Right renal cortex interstitium (tissue), 3 donors: Measurements from ENCODE around the gene PCNP. TPM values are rescaled to one million over a fixed set of nuclear protein-coding genes. Genes with fewer than 3 reads are reported as not detected.
A peak's percentile ranks its signal among the peaks of the same experiment; 100 is the strongest.
"Not testable (repeated sequence)": the region's sequence is repeated elsewhere in the genome, so short reads cannot be mapped to it uniquely, and the experiment has no call there.

ENCODE experiments used
- DNase-seq, 3 donors: peaks; one replicate each; pipeline ENCODE4 v3.0.0-alpha.2; 2013; ENCODE audit warnings: low read depth in 3 of 3, low spot score in 2 of 3
- polyA plus RNA-seq, 3 donors: library from polyadenylated mRNA; unstranded; fragments of 120-200 nt; gene quantifications; one replicate each; pipeline ENCODE4 v1.2.1, GENCODE V29; 2013; ENCODE audit not compliant: insufficient read length in 3 of 3

Gene PCNP
- polyA plus RNA-seq, 3 donors = 201 to 231 (median 227) TPM

DNA sequence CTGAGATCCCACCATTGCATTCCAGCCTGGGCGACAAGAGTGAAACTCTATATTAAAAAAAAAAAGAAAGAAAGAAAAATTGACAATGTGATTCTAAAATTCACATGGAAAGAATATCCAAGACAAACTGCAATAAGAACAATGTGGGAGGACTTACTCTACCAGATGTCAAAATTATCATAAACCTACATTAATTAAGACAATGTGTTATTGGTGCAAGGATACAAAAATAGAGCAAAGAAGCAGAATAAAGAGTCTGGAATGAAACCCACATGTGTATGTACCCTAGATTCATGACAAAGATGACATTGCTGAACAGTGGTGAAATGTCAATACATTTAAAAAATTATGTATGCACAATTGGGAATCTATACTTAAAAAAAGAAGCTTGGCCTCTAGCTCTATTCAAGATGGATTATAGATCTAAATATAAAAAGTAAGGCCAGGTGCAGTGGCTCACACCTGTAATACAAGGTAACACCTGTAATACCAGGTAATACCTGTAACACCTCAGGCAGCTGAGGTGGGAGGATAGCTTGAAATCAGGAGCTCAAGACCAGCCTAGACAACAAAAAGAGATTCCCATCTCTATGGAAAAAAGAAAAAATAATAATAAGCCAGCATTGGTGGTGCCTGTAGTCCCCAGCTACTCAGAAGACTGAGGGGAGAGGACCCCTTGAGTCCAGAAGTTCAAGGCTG, 57.3 kb downstream of the PCNP start:
- DNase-seq = no peak

DNA sequence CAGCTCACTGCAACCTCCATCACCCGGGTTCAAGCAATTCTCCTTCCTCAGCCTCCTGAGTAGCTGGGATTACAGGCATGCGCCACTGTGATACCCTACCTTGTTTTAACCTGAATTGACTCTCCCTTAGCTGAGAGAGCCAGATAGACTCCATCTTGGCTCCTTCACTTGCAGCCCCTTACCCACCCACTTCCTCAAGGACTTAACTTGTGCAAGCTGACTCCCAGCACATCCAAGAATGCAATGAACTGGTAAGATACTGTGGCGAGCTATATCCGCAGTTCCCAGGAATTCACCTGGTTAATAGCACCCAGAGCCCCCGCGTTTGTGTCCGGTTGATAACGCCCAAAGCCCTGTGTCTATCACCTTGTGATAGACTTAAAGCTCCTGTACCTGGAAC, 58.0 kb downstream of the PCNP start:
- DNase-seq = not testable (repeated sequence)

DNA sequence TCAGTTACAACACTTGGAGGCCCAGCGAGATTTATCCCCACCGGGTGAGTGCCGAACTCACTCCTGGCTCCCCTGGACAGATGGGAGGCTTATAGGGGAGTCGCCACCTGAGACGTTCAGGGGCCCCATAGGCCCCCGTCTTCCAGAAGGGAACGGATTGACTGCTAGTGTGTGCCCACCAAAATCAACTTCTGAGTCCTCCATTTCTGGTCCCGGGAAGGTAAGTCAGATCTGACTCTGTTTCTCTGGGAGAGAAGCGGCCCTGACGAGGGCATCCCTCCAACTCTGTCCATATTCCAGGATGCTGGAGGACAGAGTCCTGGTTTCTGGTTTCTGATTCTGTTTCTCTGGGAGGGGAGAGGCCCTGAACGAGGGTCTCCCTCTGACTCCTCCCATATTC, 58.6 kb downstream of the PCNP start:
- DNase-seq = no peak

DNA sequence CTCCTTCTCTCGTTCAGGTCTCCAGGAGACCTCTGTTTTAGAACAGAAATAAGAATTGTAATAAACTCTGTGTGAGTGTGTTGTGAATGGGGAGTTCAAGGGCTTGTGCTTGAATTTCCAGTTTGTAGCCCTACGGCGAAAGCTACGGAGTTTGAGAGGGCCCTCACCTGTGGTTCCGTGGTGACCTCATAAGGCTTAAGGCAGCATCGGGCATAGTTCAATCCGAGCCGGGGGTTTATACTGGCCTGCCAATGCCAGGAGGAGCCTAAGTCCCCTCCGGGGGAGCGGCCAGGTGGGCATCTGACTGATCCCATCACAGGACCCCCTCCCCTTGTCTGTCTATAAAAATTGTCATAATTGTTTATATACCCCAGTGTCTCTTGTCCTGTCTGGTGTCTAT, 59.2 kb downstream of the PCNP start:
- no peak for DNase-seq

DNA sequence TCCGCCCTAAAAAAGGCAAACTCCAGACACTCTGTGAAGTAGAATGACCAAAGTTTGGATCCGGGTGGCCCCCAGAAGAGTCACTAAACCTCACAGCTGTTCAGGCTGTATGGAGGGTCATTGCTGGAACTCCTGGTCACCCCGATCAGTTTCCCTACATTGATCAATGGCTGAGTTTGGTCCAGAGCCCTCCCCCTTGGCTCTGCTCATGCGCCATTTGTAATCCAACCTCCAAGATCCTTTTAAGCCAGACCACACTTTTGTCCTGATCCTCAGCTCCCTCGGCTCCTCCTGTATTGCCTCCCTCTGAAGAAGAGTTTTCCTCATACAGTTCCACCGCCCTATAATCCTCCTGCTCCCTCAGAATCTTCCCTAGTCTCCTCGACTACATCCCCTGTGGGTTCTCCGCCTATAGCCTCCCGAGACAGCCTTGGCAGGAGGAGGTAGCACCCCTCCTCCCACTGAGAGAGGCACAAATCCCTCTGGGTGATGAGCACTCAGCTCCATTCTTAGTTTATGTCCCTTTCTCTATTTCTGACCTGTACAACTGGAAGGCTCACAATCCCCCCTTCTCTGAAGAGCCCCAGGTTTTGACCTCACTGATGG, 60.7 kb downstream of the PCNP start:
- no peak for DNase-seq

DNA sequence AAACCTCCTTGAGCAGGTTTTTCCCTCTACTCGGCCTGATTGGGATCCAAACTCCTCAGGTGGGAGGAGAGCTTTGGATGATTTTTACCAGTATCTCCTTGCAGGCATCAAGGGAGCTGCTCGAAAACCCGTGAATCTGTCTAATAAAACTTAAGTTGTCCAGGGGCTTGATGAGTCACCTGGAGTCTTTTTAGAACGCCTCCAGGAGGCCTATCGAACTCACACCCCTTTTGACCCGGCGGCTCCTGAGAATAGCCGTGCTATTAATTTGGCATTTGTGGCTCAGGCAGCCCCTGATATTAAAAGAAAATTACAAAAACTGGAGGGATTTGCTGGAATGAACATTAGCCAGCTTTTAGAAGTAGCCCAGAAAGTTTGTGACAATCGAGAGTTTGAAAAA, 61.4 kb downstream of the PCNP start:
- no peak for DNase-seq

DNA sequence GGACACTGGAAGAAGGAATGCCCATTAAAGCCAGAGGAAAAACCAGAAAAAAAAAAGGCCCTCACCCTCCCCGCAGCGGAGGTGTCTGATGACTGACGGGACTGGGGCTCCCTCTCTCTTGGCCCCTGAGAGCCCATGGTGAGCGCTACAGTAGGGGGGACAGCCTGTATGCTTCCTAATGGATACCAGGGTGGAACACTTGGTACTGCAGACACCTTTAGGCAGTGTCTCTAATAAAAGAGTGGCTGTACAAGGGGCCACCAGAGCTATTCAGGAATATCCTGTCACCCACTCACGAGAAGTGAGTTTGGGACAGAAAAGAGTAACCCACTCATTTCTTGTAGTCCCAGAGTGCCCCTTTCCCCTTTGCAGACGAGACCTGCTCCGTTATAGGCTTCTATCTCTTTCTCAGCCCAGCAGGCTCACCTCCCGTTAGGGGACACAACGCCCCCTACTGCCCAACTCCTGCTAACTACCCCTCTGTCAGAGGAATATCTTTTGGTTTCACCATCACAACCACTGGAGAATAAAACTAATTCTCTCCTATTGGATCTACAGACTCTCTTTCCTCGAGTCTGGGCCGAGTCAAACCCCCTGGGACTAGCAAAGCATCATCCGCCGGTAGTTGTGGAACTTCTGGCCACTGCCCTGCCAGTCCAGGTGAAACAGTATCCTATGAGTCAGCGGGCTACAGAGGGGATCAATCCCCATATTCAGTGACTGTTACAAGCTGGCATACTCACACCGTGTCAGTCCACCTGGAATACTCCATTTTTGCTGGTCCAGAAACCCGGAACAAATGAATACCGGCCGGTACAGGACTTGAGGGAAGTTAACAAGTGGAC, 62.2 kb downstream of the PCNP start:
- peak in 2 of 3 donors; percentile 2 to 16 for DNase-seq

DNA sequence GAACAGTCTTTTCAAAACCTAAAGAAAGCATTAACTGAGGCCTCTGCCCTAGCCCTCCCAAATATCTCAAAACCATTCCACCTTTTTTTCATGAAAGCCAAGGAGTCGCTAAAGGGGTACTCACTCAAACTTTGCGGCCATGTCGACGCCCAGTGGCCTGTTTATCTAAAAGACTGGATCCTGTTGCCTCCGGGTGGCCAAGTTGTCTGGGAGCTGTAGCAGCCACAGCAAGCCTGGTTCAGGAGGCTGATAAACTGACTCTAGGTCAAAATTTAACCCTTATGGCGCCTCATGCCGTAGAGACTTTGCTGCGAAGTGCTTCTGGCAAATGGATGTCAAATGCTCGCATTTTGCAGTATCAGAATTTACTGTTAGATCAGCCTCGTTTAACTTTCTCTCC, 63.5 kb downstream of the PCNP start:
- DNase-seq = no peak

DNA sequence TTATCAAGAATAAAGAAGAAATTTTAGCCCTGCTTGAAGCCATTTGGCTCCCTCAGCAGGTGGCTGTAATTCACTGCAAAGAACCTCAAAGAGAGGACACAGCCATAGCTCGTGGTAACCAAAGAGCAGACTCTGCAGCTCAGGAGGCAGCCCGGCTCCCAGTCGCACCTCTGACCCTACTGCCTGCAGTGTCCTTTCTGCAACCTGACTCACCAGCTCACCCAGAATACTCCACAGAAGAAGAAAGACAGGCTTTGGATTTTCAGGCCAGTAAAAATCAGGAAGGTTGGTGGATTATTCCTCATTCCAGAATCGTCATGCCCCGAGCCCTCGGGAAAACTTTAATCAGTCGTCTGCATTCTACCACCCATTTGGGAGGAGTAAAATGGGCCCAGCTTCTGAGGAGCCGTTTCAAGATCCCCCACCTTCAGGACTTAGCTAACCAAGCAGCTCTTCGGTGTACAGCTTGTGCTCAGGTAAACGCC, 64.3 kb downstream of the PCNP start:
- DNase-seq = no peak

DNA sequence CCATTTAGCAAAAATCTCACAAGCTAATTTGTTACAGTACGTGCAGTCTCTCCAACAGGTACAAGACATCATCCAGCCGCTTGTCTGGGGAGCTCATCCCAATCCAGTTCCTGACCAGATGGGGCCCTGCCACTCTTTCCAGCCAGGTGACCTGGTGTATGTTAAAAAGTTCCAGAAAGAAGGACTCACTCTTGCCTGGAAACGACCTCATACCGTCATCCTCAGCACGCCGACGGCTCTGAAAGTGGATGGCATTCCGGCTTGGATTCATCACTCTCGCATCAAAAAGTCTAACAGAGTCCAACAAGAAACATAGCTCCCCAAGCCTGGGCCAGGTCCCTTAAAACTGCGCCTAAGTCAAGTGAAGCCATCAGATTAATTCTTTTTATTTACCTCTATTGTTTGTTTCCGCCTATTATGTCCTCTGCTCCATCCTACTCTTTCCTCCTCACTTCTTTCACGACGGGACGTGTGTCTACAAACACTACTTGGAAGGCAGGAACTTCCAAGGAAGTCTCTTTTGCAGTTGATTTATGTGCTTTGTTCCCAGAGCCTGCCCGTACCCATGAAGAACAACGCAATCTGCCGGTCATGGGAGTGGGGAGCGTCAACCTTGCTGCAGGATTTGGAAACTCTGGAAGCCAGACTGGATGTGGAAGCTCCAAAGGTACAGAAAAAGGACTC, 65.4 kb downstream of the PCNP start:
- no peak for DNase-seq

DNA sequence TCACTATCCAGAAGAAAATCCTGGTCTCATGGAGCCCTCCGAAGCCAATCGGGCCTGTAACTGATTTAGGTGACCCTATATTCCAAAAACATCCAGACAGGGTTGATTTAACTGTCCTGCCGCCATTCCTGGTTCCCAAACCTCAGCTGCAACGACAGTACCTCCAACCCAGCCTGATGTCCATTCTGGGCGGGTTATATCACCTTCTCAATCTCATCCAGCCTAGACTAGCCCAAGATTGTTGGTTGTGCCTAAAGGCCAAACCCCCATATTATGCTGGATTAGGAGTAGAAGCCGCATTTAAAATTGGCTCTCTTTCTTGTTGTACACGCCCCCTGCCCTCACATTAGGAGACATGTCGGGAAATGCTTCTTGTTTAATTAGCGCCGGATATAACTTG, 66.3 kb downstream of the PCNP start:
- DNase-seq = no peak

DNA sequence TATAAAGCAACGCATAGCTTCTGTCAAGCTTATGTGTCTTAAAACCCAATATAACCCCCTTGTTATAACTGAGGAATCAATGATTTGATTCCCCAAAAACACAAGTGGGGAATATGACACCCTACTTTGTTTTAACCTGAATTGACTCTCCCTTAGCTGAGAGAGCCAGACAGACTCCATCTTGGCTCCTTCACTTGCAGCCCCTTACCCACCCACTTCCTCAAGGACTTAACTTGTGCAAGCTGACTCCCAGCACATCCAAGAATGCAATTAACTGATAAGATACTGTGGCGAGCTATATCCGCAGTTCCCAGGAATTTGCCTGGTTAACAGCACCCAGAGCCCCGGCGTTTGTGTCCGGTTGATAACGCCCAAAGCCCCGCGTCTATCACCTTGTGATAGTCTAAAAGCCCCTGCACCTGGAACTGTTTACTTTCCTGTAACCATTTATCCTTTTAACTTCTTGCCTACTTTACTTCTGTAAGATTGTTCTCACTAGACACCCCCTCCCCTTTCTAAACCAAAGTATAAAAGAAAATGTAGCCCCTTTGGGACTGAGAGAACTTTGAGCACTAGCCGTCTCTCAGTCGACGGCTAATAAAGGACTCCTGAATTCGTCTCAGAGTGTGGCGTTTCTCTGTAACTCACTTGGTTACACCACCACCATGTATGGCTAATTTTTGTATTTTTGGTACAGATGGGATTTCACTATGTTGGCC, 67.6 kb downstream of the PCNP start:
- DNase-seq = not testable (repeated sequence)

DNA sequence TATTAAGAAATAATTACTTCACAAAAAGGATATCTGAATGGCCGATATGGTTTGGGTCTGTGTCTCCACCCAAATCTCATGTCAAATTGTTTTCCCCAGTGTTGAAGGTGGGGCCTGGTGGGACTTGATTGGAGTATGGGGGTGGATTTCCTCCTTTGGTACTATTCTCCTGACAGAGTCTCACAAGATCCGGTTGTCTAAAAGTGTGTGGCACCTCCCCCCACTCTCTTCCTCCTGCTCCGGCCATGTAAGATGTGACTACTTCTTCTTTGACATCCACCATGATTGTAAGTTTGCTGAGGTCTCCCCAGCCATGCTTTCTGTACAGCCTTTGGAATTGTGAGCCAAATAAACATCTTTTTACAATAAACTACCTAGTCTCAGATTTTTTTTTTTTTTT, 68.5 kb downstream of the PCNP start:
- no peak for DNase-seq

DNA sequence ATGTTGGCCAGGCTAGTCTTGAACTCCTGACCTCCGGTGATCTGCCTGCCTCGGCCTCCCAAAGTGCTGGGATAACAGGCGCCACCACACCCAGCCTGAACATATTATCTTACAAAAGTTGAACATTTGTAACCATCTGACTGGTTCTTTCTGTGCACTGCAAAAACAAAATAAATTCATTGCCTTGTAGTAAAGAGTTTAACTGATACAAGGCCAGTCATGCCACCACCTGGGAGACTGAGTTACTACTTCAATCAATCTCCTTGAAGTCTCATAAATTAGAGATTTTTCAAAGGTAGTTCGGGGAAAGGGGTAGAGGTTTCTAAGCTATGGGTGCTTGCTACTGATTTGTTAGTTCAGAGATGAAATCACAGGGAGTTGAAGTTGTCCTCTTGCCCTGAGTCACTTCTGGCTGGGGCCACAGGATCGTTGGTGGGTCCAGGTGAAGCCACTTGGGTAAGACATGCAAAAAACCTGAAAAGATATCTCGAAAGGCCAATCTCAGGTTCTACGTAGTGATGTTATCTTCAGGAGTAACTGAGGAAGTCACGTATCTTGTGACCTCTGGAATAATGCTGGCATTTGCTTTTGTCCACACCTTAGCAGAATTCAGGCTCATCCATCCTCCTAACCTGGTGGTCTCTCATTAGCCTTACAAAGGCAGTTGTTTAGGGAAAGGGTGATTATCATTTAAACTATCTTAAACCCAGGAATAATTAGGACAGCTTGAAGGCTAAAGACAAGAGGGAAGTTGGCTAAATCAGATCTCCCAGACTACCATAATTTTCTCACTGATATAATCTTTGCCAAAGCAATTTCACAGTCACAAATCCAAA, 69.2 kb downstream of the PCNP start:
- DNase-seq = no peak

Other genes starting within 250 kb of the PCNP start
- 10 to 100 TPM; 61.6 to 83.6 (median 79.8) TPM for gene SENP7, start 61.0 kb upstream of the PCNP start, polyA plus RNA-seq
- gene TRMT10C, start 12.3 kb upstream of the PCNP start, polyA plus RNA-seq = 10 to 100 TPM; 38.7 to 44.5 (median 38.9) TPM
- gene ZBTB11, start 103.0 kb downstream of the PCNP start, polyA plus RNA-seq = 10 to 100 TPM; 22.1 to 25.0 (median 22.2) TPM
- gene RPL24, start 112.5 kb downstream of the PCNP start, polyA plus RNA-seq = 1,000 to 10,000 TPM; 1,608 to 1,752 (median 1,649) TPM
- 10 to 100 TPM; 13.9 to 15.5 (median 14.4) TPM for gene CEP97, start 150.4 kb downstream of the PCNP start, polyA plus RNA-seq
- 1 to 10 TPM; 6.7 to 8.2 (median 6.8) TPM for gene NXPE3, start 205.0 kb downstream of the PCNP start, polyA plus RNA-seq